GM13976 (cell line): ENCODE data around the gene SRR.

Source experiments
- DNase-seq: peaks from one replicate; pipeline ENCODE4 v3.0.0; 2012; ENCODE audit warnings: low spot score
- CTCF ChIP-seq: IDR thresholded peaks from 2 replicates; pipeline ENCODE4 v1.5.1; 2012; ENCODE audit warnings: borderline replicate concordance, mild to moderate bottlenecking; ENCODE audit not compliant: insufficient read depth; ENCODE audit errors: extremely low read depth, missing control alignments, control extremely low read depth
- in situ Hi-C: fragments of 300-500 bp; cut with MboI; formaldehyde crosslinking; loops from one replicate; pipeline ENCODE4 v1.12.0; 2022; ENCODE audit warnings: low sequenced_read_pairs, mixed read lengths, inconsistent platforms; ENCODE audit not compliant: unreplicated experiment

The SRR gene

GRCh38 chr17:2357931-2358434, 54.2 kb downstream of the SRR start:
- in situ Hi-C loops: no loop called here
- no peak for DNase-seq
- no peak for TF ChIP-seq CTCF

GRCh38 chr17:2361010-2361760, 57.4 kb downstream of the SRR start:
- in situ Hi-C loops: no loop called here
- TF ChIP-seq CTCF: no peak
- DNase-seq: no peak

- no peak for DNase-seq
- TF ChIP-seq CTCF: no peak
- in situ Hi-C loops: no loop called here
These were observed 58.3 kb downstream of the SRR start for GRCh38 chr17:2362016-2362415.

GRCh38 chr17:2362416-2362815, 58.7 kb downstream of the SRR start:
- in situ Hi-C loops: no loop called here
- no peak for DNase-seq
- TF ChIP-seq CTCF: no peak

GRCh38 chr17:2362881-2363280, 59.1 kb downstream of the SRR start:
- no peak for TF ChIP-seq CTCF
- no peak for DNase-seq
- in situ Hi-C loops: no loop called here

- DNase-seq: no peak
- in situ Hi-C loops: no loop called here
- TF ChIP-seq CTCF: no peak
These were observed 59.6 kb downstream of the SRR start for GRCh38 chr17:2363318-2363717.
